Hepatocyte (in vitro differentiated cells): ENCODE data around the gene ZNF423. TPM values are rescaled to one million over a fixed set of nuclear protein-coding genes. Genes with fewer than 3 reads are reported as not detected.

Experiments
- DNase-seq: peaks from one replicate; pipeline ENCODE4 v3.0.0-alpha.2; 2016; ENCODE audit warnings: low spot score
- H2AFZ ChIP-seq: fragments of 200-600 bp; sonication (generic); 2 replicates; pipeline ENCODE4 v1.6.0; 2016; ENCODE audit warnings: antibody characterized with exemption, mild to moderate bottlenecking
- H3K27ac ChIP-seq: fragments of 200-600 bp; sonication (generic); 2 replicates; pipeline ENCODE4 v1.5.1; 2016; ENCODE audit warnings: mild to moderate bottlenecking
- H3K27me3 ChIP-seq: fragments of 200-600 bp; sonication (generic); 2 replicates; pipeline ENCODE4 v1.6.1; 2016
- H3K36me3 ChIP-seq: fragments of 200-600 bp; sonication (generic); replicated peaks from 2 replicates; pipeline ENCODE4 v1.5.1; 2016; ENCODE audit warnings: low read depth; ENCODE audit not compliant: insufficient read depth
- H3K4me1 ChIP-seq: fragments of 200-600 bp; sonication (generic); 2 replicates; pipeline ENCODE4 v1.5.1; 2016; ENCODE audit warnings: mild to moderate bottlenecking, moderate library complexity; ENCODE audit not compliant: insufficient read depth
- H3K4me2 ChIP-seq: fragments of 200-600 bp; sonication (generic); 2 replicates; pipeline ENCODE4 v1.6.0; 2016
- H3K4me3 ChIP-seq: fragments of 200-600 bp; sonication (generic); 2 replicates; pipeline ENCODE4 v1.5.1; 2016; ENCODE audit warnings: mild to moderate bottlenecking
- H3K79me2 ChIP-seq: fragments of 200-600 bp; sonication (generic); 2 replicates; pipeline ENCODE4 v1.6.0; 2017; ENCODE audit warnings: mild to moderate bottlenecking
- H3K9me2 ChIP-seq: fragments of 200-600 bp; sonication (generic); replicated peaks from 2 replicates; pipeline ENCODE4 v1.6.0; 2017; ENCODE audit warnings: mild to moderate bottlenecking; ENCODE audit not compliant: insufficient read depth
- H3K9me3 ChIP-seq: fragments of 200-600 bp; sonication (generic); 2 replicates; pipeline ENCODE4 v1.5.1; 2016; ENCODE audit warnings: low read depth, mild to moderate bottlenecking
- H4K20me1 ChIP-seq: fragments of 200-600 bp; sonication (generic); 2 replicates; pipeline ENCODE4 v1.6.0; 2016; ENCODE audit warnings: mild to moderate bottlenecking; ENCODE audit not compliant: insufficient read depth, poor library complexity, severe bottlenecking
- CTCF ChIP-seq: fragments of 200-600 bp; sonication (generic); IDR thresholded peaks from 2 replicates; pipeline ENCODE4 v1.5.1; 2016; ENCODE audit warnings: antibody characterized with exemption, mild to moderate bottlenecking; ENCODE audit not compliant: poor library complexity
- EZH2 ChIP-seq: fragments of 200-600 bp; sonication (generic); IDR thresholded peaks from 2 replicates; pipeline ENCODE4 v1.6.1; 2016; ENCODE audit warnings: antibody characterized with exemption, mild to moderate bottlenecking, borderline replicate concordance
- EZH2phosphoT487 ChIP-seq: fragments of 200-600 bp; sonication (generic); IDR thresholded peaks from one replicate; pipeline ENCODE4 v1.6.1; 2018; ENCODE audit warnings: antibody characterized with exemption, mild to moderate bottlenecking, low read depth, moderate library complexity; ENCODE audit not compliant: unreplicated experiment, severe bottlenecking
- WGBS: methylation state at CpG from one replicate; pipeline ENCODE4 v1.1.6; 2016; ENCODE audit warnings: low lambda C conversion rate; ENCODE audit errors: missing lambda C conversion rate; 5-methylcytosine and 5-hydroxymethylcytosine counted together
- polyA plus RNA-seq: library from polyadenylated mRNA; unstranded; fragments of >200 nt; fragmentation: Nextera tagmentation; extraction: Ambion mirVana; gene quantifications from 2 replicates; pipeline ENCODE4 v1.2.1, GENCODE V29; 2016
- total RNA-seq: library from RNA; depleted of rRNA; stranded (reverse); fragments of >200 nt; gene quantifications from 2 replicates; pipeline ENCODE4 v1.2.3, GENCODE V29; 2014

The ZNF423 gene
- total and polyA plus RNA-seq, 2 experiments from 2014 or later = 9.6 to 11.8 TPM

- DNase-seq = no peak
- Histone ChIP-seq H3K79me2 (no peaks in the 10 kb centered on the region), H3K9me3 (no peaks in the 10 kb centered on the region), H3K4me2 (no peak overlapping the region), H3K27ac (no peak overlapping the region), H3K36me3 (no peaks in the 10 kb centered on the region), H3K9me2 (no peaks in the 10 kb centered on the region), H4K20me1 (no peaks in the 10 kb centered on the region), H2AFZ (no peak overlapping the region), H3K4me1 (no peaks in the 10 kb centered on the region), H3K4me3 (no peak overlapping the region), H3K27me3 (peaks cover 31% of the 10 kb centered on the region)
- TF ChIP-seq EZH2 = no peak
- TF ChIP-seq EZH2phosphoT487 = no peak
- no peak for TF ChIP-seq CTCF
- WGBS = 92% methylated on average over 2 of the region's 2 CpGs
Measured at GRCh38 chr16:49464093-49464492, 391.8 kb downstream of the ZNF423 start.

GRCh38 chr16:49463529-49463928 is 392.4 kb downstream of the ZNF423 start:
- Histone ChIP-seq H3K4me1 (no peaks in the 10 kb centered on the region), H3K4me3 (no peak overlapping the region), H3K79me2 (no peaks in the 10 kb centered on the region), H3K27me3 (peaks cover 31% of the 10 kb centered on the region), H3K36me3 (no peaks in the 10 kb centered on the region), H2AFZ (no peak overlapping the region), H3K9me3 (no peaks in the 10 kb centered on the region), H3K9me2 (no peaks in the 10 kb centered on the region), H3K27ac (no peak overlapping the region), H4K20me1 (no peaks in the 10 kb centered on the region), H3K4me2 (no peak overlapping the region)
- no peak for TF ChIP-seq EZH2phosphoT487
- WGBS = 78% methylated on average over 7 of the region's 7 CpGs
- DNase-seq = no peak

- Histone ChIP-seq H3K9me3 (no peaks in the 10 kb centered on the region), H3K36me3 (no peaks in the 10 kb centered on the region), H3K4me2 (no peak overlapping the region), H3K27ac (no peak overlapping the region), H2AFZ (no peak overlapping the region), H3K4me3 (no peak overlapping the region), H4K20me1 (no peaks in the 10 kb centered on the region), H3K79me2 (no peaks in the 10 kb centered on the region), H3K4me1 (no peaks in the 10 kb centered on the region), H3K27me3 (peaks cover 31% of the 10 kb centered on the region), H3K9me2 (no peaks in the 10 kb centered on the region)
- no peak for TF ChIP-seq EZH2phosphoT487
- TF ChIP-seq EZH2 = no peak
- TF ChIP-seq CTCF = no peak
- WGBS = 85% methylated on average over 6 of the region's 6 CpGs
- no peak for DNase-seq
Measured at GRCh38 chr16:49462989-49463371, 392.9 kb downstream of the ZNF423 start.

DNA sequence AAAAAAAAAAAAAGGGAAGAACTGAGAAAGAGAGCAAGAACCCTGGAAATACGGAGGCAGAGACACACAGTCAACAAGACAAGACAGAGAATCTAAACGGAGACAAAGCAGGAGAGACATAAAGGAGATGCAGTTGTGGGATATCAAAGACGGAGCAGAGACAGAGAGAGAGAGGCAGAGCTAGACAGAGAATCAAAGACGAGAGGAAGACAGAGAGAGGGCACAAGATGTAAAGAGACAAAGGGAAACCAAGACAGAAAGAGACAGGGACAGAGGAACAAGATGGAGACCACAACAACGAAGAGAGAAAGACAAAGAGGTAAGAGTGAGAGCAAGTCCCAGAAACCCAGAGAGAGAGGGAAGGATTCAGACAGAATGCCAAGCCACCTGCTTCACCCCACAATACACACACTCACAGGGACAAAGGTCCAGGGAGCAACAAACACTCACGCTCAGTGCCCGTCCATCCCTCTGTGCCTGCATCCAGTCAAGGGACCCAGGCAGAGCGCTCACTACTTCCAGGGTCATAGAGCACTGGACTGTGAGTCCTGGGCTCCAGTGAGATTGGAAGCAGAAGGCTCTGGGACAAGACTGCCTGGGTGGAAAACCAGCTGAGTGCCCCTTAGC is 393.4 kb downstream of the ZNF423 start:
- H2AFZ ChIP-seq = no peak overlapping the region
- TF ChIP-seq EZH2 = no peak
- TF ChIP-seq EZH2phosphoT487 = no peak
- no peak for TF ChIP-seq CTCF
- peaks cover 31% of the 10 kb centered on the region for H3K27me3 ChIP-seq
- no peaks in the 10 kb centered on the region for H3K79me2 ChIP-seq
- H3K9me2 ChIP-seq = no peaks in the 10 kb centered on the region
- H4K20me1 ChIP-seq = no peaks in the 10 kb centered on the region
- no peak overlapping the region for H3K4me2 ChIP-seq
- no peaks in the 10 kb centered on the region for H3K4me1 ChIP-seq
- H3K4me3 ChIP-seq = no peak overlapping the region
- WGBS = 88% methylated on average over 8 of the region's 8 CpGs
- H3K9me3 ChIP-seq = no peaks in the 10 kb centered on the region
- H3K36me3 ChIP-seq = no peaks in the 10 kb centered on the region
- no peak for DNase-seq
- no peak overlapping the region for H3K27ac ChIP-seq
